Panc1 (cell line): ENCODE data around the gene OR8A1.

Experiments used
- CTCF ChIP-seq: fragments of 450-650 bp; IDR thresholded peaks from 2 replicates; pipeline ENCODE4 v1.5.1; 2017; ENCODE audit warnings: mild to moderate bottlenecking
- POLR2AphosphoS5 ChIP-seq: IDR thresholded peaks from 2 replicates; pipeline ENCODE4 v1.6.1; 2012; ENCODE audit warnings: mild to moderate bottlenecking, low read depth, low read length, moderate library complexity
- REST ChIP-seq, 2 experiments: IDR thresholded peaks; 2 replicates each; pipeline ENCODE4 v1.6.1; 2011 to 2012; ENCODE audit warnings: low read depth in 2 of 2, control low read depth in 1 of 2, low read length in 1 of 2, mild to moderate bottlenecking in 1 of 2, moderate library complexity in 1 of 2; ENCODE audit not compliant: insufficient read depth in 1 of 2
- SIN3A ChIP-seq: IDR thresholded peaks from 2 replicates; pipeline ENCODE4 v1.6.1; 2012; ENCODE audit warnings: low read depth, mild to moderate bottlenecking, low read length, moderate library complexity, borderline replicate concordance; ENCODE audit not compliant: insufficient read depth
- TCF7L2 ChIP-seq: IDR thresholded peaks from 2 replicates; pipeline ENCODE4 v1.6.1; 2011; ENCODE audit warnings: mild to moderate bottlenecking, low read depth, low read length, inconsistent platforms

- TF ChIP-seq CTCF (no peak), POLR2AphosphoS5 (no peak), SIN3A (no peak), REST (IDR thresholded peaks at IDR 0.05; ENCODE audit: insufficient read depth in 1 of 2, low read depth in 2 of 2, low read length in 1 of 2) (no peak), TCF7L2 (no peak)
Measured at GRCh38 chr11:124582565-124582964, 12.8 kb downstream of the OR8A1 start.
